GM12875 (cell line): ENCODE results near the gene GNB5.
A peak's percentile ranks its signal among the peaks of the same experiment; 100 is the strongest.

Source experiments
- H3K4me3 ChIP-seq: one replicate; pipeline ENCODE4 v1.5.1; 2011; ENCODE audit warnings: low read depth, low read length, control low read depth
- CTCF ChIP-seq: IDR thresholded peaks from 2 replicates; pipeline ENCODE4 v1.5.1; 2011; ENCODE audit warnings: low read depth, mild to moderate bottlenecking, control low read depth, inconsistent platforms, low read length, moderate library complexity, borderline replicate concordance; ENCODE audit not compliant: insufficient read depth

GNB5 gene

GRCh38 chr15:52220937-52221660, 29.9 kb upstream of the GNB5 start:
- TF ChIP-seq CTCF = no peak
- peak overlapping the region; percentile 21 for H3K4me3 ChIP-seq

DNA sequence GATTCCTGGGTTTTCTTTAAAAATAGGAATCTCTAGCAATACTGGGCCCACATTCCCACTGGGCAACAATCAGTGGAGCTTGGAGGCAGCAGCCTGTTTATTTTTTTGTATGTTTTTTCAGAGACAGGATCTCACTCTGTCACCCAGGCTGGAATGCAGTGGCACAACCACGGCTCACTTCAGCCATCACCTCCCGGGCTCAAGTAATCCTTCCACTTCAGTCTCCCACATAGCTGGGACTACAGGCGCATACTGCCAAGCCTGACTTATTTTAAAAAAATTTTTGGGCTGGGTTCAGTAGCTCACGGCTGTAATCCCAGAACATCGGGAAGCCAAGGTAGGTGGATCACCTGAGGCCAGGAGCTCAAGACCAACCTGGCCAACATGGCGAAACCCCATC, 29.1 kb upstream of the GNB5 start:
- TF ChIP-seq CTCF = no peak
- H3K4me3 ChIP-seq = no peak overlapping the region

DNA sequence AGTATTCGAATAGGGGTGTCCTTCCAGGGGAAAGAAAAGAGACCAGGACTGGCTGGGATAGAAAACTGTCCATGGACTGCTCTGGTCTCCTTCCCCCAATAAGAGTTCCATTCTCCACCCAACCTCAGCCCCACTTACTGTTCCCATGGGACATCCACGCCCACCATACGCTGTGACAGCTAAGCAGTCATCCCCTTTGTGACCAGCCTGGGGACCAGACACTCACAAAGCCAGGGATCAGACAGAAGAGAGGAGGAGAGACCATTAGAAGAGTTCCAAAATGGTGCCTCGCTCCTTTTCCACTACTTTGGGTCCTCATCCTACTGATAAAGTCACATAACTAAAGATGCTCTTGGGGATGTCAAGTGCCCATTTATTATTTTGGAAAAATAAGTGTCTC, 27.6 kb upstream of the GNB5 start:
- TF ChIP-seq CTCF = no peak
- H3K4me3 ChIP-seq = no peak overlapping the region

DNA sequence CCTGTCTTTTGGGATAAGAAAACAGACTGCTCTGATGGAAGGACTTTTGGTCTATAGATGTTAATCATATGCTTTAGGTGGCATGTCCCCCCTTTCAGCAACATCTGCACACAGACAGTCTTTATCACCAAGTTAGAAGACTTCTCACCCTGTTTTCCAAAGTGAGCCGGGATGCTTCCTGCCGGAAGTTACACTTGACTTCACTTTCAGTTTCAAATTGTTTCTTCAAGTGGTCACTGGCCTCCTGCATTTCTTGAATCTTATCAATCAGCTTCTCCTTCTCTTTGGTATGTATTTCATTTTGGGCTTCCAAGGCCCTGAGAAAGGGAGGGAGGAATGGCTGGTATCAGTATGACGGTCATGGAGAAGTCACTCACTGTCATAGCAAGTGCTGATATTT, 27.2 kb upstream of the GNB5 start:
- H3K4me3 ChIP-seq = no peak overlapping the region
- TF ChIP-seq CTCF = no peak

GRCh38 chr15:52217186-52217585, 26.0 kb upstream of the GNB5 start:
- TF ChIP-seq CTCF = peak; percentile 66
- H3K4me3 ChIP-seq = no peak overlapping the region

GRCh38 chr15:52214553-52214952, 23.4 kb upstream of the GNB5 start:
- TF ChIP-seq CTCF = no peak
- H3K4me3 ChIP-seq = no peak overlapping the region

GRCh38 chr15:52213206-52213605, 22.0 kb upstream of the GNB5 start:
- H3K4me3 ChIP-seq = no peak overlapping the region
- TF ChIP-seq CTCF = no peak
